WTC11 (cell line): Measurements from ENCODE around the gene STRA6. TPM values are rescaled to one million over a fixed set of nuclear protein-coding genes. Genes with fewer than 3 reads are reported as not detected.

Experiments
- ATAC-seq: fragments of 200-7000 bp; cut with Tn5 transposase; 2 replicates; pipeline ENCODE4 v1.10.0; 2021; ENCODE audit warnings: mild to moderate bottlenecking, moderate library complexity
- CTCF ChIA-PET: fragments of 300-600 bp; sonication (Branson Sonifier 250); formaldehyde crosslinking; loops from one replicate; lab custom pipeline; 2021; ENCODE audit warnings: antibody characterized with exemption; lab: Charles Lee
- POLR2A ChIA-PET: fragments of 350-600 bp; sonication (Branson Sonifier 250); formaldehyde crosslinking; loops from one replicate; lab custom pipeline; 2021; ENCODE audit warnings: antibody characterized with exemption; lab: Charles Lee
- DNase-seq: peaks from one replicate; pipeline ENCODE4 v3.0.0; 2021; ENCODE audit warnings: low spot score
- H3K27ac Mint-ChIP-seq: 2 replicates; pipeline ENCODE4 v1.8.0; 2021; ENCODE audit warnings: mixed read lengths
- H3K27me3 Mint-ChIP-seq: 2 replicates; pipeline ENCODE4 v1.8.0; 2021; ENCODE audit warnings: low read depth, mild to moderate bottlenecking, moderate library complexity, mixed read lengths
- H3K36me3 Mint-ChIP-seq: 2 replicates; pipeline ENCODE4 v1.8.0; 2021; ENCODE audit warnings: mixed read lengths
- H3K4me1 Mint-ChIP-seq: 2 replicates; pipeline ENCODE4 v1.8.0; 2022; ENCODE audit warnings: mixed read lengths
- H3K4me3 Mint-ChIP-seq: 2 replicates; pipeline ENCODE4 v1.8.0; 2021; ENCODE audit warnings: mild to moderate bottlenecking, moderate library complexity, mixed read lengths
- H3K9me3 Mint-ChIP-seq: 2 replicates; pipeline ENCODE4 v1.8.0; 2021; ENCODE audit warnings: mixed read lengths
- ARID4B ChIP-seq: sonication (generic); formaldehyde crosslinking; IDR thresholded peaks from 2 replicates; pipeline ENCODE4 v1.8.0; 2023; ENCODE audit warnings: missing genetic modification reagents, mild to moderate bottlenecking, borderline replicate concordance
- ATF1 ChIP-seq: sonication (generic); formaldehyde crosslinking; IDR thresholded peaks from 2 replicates; pipeline ENCODE4 v1.8.1; 2023; ENCODE audit warnings: mild to moderate bottlenecking, moderate library complexity, missing genetic modification reagents
- ATF2 ChIP-seq: sonication (generic); formaldehyde crosslinking; IDR thresholded peaks from 2 replicates; pipeline ENCODE4 v1.8.1; 2022; ENCODE audit warnings: low read depth, missing genetic modification reagents, borderline replicate concordance
- EMX1 ChIP-seq: fragments of 250-450 bp; sonication (Bioruptor Pico); IDR thresholded peaks from 2 replicates; pipeline ENCODE4 v1.8.0; 2021; ENCODE audit warnings: mild to moderate bottlenecking
- FOXJ3 ChIP-seq: sonication (generic); formaldehyde crosslinking; IDR thresholded peaks from 2 replicates; pipeline ENCODE4 v1.9.0; 2021; ENCODE audit warnings: missing genetic modification reagents, mild to moderate bottlenecking, borderline replicate concordance
- HMGA2 ChIP-seq: fragments of 250-450 bp; sonication (Bioruptor Pico); IDR thresholded peaks from 2 replicates; pipeline ENCODE4 v1.4.0; 2021; ENCODE audit warnings: mild to moderate bottlenecking, moderate library complexity
- IRF2 ChIP-seq: sonication (generic); formaldehyde crosslinking; IDR thresholded peaks from 2 replicates; pipeline ENCODE4 v1.8.0; 2022; ENCODE audit warnings: low read depth, missing genetic modification reagents, borderline replicate concordance
- MAX ChIP-seq: sonication (generic); formaldehyde crosslinking; IDR thresholded peaks from 2 replicates; pipeline ENCODE4 v1.8.0; 2022; ENCODE audit warnings: mild to moderate bottlenecking, missing genetic modification reagents
- MLX ChIP-seq: sonication (generic); formaldehyde crosslinking; IDR thresholded peaks from 2 replicates; pipeline ENCODE4 v1.8.1; 2023; ENCODE audit warnings: mild to moderate bottlenecking, missing genetic modification reagents, moderate library complexity
- MXD4 ChIP-seq: fragments of 250-450 bp; sonication (Bioruptor Pico); IDR thresholded peaks from 2 replicates; pipeline ENCODE4 v1.8.0; 2021; ENCODE audit warnings: mild to moderate bottlenecking, moderate library complexity, borderline replicate concordance
- NFATC4 ChIP-seq: fragments of 250-450 bp; sonication (Bioruptor Pico); IDR thresholded peaks from 2 replicates; pipeline ENCODE4 v1.9.0; 2021; ENCODE audit warnings: mild to moderate bottlenecking
- NFYB ChIP-seq: sonication (generic); formaldehyde crosslinking; conservative IDR thresholded peaks from 2 replicates; pipeline ENCODE4 v1.8.0; 2022; ENCODE audit warnings: low read depth, missing genetic modification reagents
- NR2C2 ChIP-seq: sonication (generic); formaldehyde crosslinking; IDR thresholded peaks from 2 replicates; pipeline ENCODE4 v1.8.0; 2022; ENCODE audit warnings: mild to moderate bottlenecking, missing genetic modification reagents
- USF2 ChIP-seq: sonication (generic); formaldehyde crosslinking; IDR thresholded peaks from 2 replicates; pipeline ENCODE4 v1.8.1; 2023; ENCODE audit warnings: mild to moderate bottlenecking, missing genetic modification reagents, moderate library complexity
- ZMAT4 ChIP-seq: fragments of 250-450 bp; sonication (Bioruptor Pico); IDR thresholded peaks from 2 replicates; pipeline ENCODE4 v1.9.0; 2021; ENCODE audit warnings: mild to moderate bottlenecking
- ZNF138 ChIP-seq: sonication (generic); formaldehyde crosslinking; conservative IDR thresholded peaks from 2 replicates; pipeline ENCODE4 v1.8.1; 2022; ENCODE audit warnings: mild to moderate bottlenecking, moderate library complexity, missing genetic modification reagents
- total RNA-seq: library from RNA; stranded (reverse); gene quantifications from 3 replicates; pipeline ENCODE4 v1.2.3, GENCODE V29; 2021
- TF ChIP-seq, protein P1 (sequence below): fragments of 250-450 bp; sonication (Bioruptor Pico); IDR thresholded peaks from 2 replicates; pipeline ENCODE4 v1.9.0; 2021; ENCODE audit warnings: mild to moderate bottlenecking
- TF ChIP-seq, protein P2 (sequence below): fragments of 250-450 bp; sonication (Bioruptor Pico); IDR thresholded peaks from 2 replicates; pipeline ENCODE4 v1.8.0; 2021; ENCODE audit warnings: mild to moderate bottlenecking
- TF ChIP-seq, protein P3 (sequence below): sonication (generic); formaldehyde crosslinking; IDR thresholded peaks from 2 replicates; pipeline ENCODE4 v1.8.0; 2022; ENCODE audit warnings: mild to moderate bottlenecking, missing genetic modification reagents

Gene STRA6
- total RNA-seq, 1 experiment from 2014 or later = 23.2 TPM

GRCh38 chr15:74188216-74188615 lies 14.4 kb downstream of the STRA6 start:
- no peaks in the 10 kb centered on the region for H3K9me3 Mint-ChIP-seq
- DNase-seq = no peak
- no peak for ATAC-seq
- H3K27me3 Mint-ChIP-seq = no peaks in the 10 kb centered on the region
- CTCF ChIA-PET = interaction anchor here (0.7 to 1.3 kb wide), 6 partner anchors 15 to 140 kb away, joined by 3 to 5 read pairs (median 4); partner anchors contain the start of gene STRA6
- TF ChIP-seq IRF2 (CRISPR knock-in tag) (no peak), ZNF138 (CRISPR knock-in tag) (no peak), EMX1 (no peak), ZMAT4 (CRISPR knock-in tag) (no peak), ATF1 (no peak), HMGA2 (CRISPR knock-in tag) (no peak), ARID4B (CRISPR knock-in tag) (no peak), NR2C2 (CRISPR knock-in tag) (no peak), MLX (CRISPR knock-in tag) (no peak), FOXJ3 (CRISPR knock-in tag) (no peak), MXD4 (no peak), ATF2 (CRISPR knock-in tag) (no peak), NFYB (CRISPR knock-in tag) (no peak), NFATC4 (no peak), MAX (CRISPR knock-in tag) (no peak), USF2 (CRISPR knock-in tag) (no peak)
- TF ChIP-seq, protein P1, sequence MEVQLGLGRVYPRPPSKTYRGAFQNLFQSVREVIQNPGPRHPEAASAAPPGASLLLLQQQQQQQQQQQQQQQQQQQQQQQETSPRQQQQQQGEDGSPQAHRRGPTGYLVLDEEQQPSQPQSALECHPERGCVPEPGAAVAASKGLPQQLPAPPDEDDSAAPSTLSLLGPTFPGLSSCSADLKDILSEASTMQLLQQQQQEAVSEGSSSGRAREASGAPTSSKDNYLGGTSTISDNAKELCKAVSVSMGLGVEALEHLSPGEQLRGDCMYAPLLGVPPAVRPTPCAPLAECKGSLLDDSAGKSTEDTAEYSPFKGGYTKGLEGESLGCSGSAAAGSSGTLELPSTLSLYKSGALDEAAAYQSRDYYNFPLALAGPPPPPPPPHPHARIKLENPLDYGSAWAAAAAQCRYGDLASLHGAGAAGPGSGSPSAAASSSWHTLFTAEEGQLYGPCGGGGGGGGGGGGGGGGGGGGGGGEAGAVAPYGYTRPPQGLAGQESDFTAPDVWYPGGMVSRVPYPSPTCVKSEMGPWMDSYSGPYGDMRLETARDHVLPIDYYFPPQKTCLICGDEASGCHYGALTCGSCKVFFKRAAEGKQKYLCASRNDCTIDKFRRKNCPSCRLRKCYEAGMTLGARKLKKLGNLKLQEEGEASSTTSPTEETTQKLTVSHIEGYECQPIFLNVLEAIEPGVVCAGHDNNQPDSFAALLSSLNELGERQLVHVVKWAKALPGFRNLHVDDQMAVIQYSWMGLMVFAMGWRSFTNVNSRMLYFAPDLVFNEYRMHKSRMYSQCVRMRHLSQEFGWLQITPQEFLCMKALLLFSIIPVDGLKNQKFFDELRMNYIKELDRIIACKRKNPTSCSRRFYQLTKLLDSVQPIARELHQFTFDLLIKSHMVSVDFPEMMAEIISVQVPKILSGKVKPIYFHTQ = no peak
- TF ChIP-seq, protein P2, sequence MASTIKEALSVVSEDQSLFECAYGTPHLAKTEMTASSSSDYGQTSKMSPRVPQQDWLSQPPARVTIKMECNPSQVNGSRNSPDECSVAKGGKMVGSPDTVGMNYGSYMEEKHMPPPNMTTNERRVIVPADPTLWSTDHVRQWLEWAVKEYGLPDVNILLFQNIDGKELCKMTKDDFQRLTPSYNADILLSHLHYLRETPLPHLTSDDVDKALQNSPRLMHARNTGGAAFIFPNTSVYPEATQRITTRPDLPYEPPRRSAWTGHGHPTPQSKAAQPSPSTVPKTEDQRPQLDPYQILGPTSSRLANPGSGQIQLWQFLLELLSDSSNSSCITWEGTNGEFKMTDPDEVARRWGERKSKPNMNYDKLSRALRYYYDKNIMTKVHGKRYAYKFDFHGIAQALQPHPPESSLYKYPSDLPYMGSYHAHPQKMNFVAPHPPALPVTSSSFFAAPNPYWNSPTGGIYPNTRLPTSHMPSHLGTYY (CRISPR knock-in tag) = no peak
- TF ChIP-seq, protein P3, sequence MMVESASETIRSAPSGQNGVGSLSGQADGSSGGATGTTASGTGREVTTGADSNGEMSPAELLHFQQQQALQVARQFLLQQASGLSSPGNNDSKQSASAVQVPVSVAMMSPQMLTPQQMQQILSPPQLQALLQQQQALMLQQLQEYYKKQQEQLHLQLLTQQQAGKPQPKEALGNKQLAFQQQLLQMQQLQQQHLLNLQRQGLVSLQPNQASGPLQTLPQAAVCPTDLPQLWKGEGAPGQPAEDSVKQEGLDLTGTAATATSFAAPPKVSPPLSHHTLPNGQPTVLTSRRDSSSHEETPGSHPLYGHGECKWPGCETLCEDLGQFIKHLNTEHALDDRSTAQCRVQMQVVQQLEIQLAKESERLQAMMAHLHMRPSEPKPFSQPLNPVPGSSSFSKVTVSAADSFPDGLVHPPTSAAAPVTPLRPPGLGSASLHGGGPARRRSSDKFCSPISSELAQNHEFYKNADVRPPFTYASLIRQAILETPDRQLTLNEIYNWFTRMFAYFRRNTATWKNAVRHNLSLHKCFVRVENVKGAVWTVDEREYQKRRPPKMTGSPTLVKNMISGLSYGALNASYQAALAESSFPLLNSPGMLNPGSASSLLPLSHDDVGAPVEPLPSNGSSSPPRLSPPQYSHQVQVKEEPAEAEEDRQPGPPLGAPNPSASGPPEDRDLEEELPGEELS = no peak
- TF ChIP-seq, all 79 proteins: peak for 0
- H3K4me1 Mint-ChIP-seq = no peaks in the 10 kb centered on the region
- no peaks in the 10 kb centered on the region for H3K36me3 Mint-ChIP-seq
- H3K4me3 Mint-ChIP-seq = no peak overlapping the region
- H3K27ac Mint-ChIP-seq = no peak overlapping the region
- POLR2A ChIA-PET = interaction anchor here (1.2 kb wide), 1 partner anchor 14 kb away, joined by 4 read pairs; the partner anchor contains the start of gene STRA6
